ENCODE results near the gene LRRC46. TPM values are rescaled to one million over a fixed set of nuclear protein-coding genes. Genes with fewer than 3 reads are reported as not detected.

The LRRC46 gene
- total and polyA plus RNA-seq, 2 donors from 2014 or later = 0.91 to 1.5 TPM

- no peaks in the 10 kb centered on the region for H3K9me3 ChIP-seq (ENCODE audit: control insufficient read depth in 2 of 3, insufficient read depth in 1 of 3, low read length in 3 of 3)
- intact Hi-C loops (cut with DNase I) = no loop called here
- no peak for FAIRE-seq
- H3K4me1 ChIP-seq (ENCODE audit: control insufficient read depth in 2 of 3, insufficient read depth in 2 of 3, low read depth in 1 of 3, low read length in 3 of 3) = peaks cover 0 to 19% (median 8%) of the 10 kb centered on the region in 3 donors
- H3K27me3 ChIP-seq (ENCODE audit: control insufficient read depth, insufficient read depth, low read length) = no peaks in the 10 kb centered on the region
- H3K9ac ChIP-seq (ENCODE audit: low read length in 3 of 3) = peak overlapping the region in 1 of 3 donors; percentile 82
- no peak for TF ChIP-seq CTCF (IDR thresholded peaks at IDR 0.05; ENCODE audit: borderline replicate concordance, extremely low read depth, insufficient read depth)
- no peak for DNase-seq
- H3K36me3 ChIP-seq (ENCODE audit: control insufficient read depth in 2 of 3, insufficient read depth in 3 of 3, low read length in 3 of 3) = peaks cover 0 to 20% (median 11%) of the 10 kb centered on the region in 3 donors
- H3K27ac ChIP-seq (ENCODE audit: low read depth in 2 of 2, low read length in 2 of 2) = no peak overlapping the region
- peak overlapping the region; percentile 57 to 95 (median 77) for H3K4me3 ChIP-seq (ENCODE audit: low read length in 3 of 3)
Observed at GRCh38 chr17:47831934-47832327, 461 bp downstream of the LRRC46 start.

- FAIRE-seq (no peak), DNase-seq (no peak)
- H3K4me1 ChIP-seq (ENCODE audit: control insufficient read depth in 2 of 3, insufficient read depth in 2 of 3, low read depth in 1 of 3, low read length in 3 of 3) = peaks cover 0 to 34% (median 25%) of the 10 kb centered on the region in 3 donors
- peaks cover 0 to 23% (median 3%) of the 10 kb centered on the region in 3 donors for H3K36me3 ChIP-seq (ENCODE audit: control insufficient read depth in 2 of 3, insufficient read depth in 3 of 3, low read length in 3 of 3)
- intact Hi-C loops (cut with DNase I) = no loop called here
- H3K27ac ChIP-seq (ENCODE audit: low read depth in 2 of 2, low read length in 2 of 2) = peak overlapping the region in 1 of 2 donors; percentile 23
- H3K9me3 ChIP-seq (ENCODE audit: control insufficient read depth in 2 of 3, insufficient read depth in 1 of 3, low read length in 3 of 3) = no peaks in the 10 kb centered on the region
- H3K4me3 ChIP-seq (ENCODE audit: low read length in 3 of 3) = no peak overlapping the region
- no peak overlapping the region for H3K9ac ChIP-seq (ENCODE audit: low read length in 3 of 3)
- TF ChIP-seq CTCF (IDR thresholded peaks at IDR 0.05; ENCODE audit: borderline replicate concordance, extremely low read depth, insufficient read depth) = no peak
- H3K27me3 ChIP-seq (ENCODE audit: control insufficient read depth, insufficient read depth, low read length) = no peaks in the 10 kb centered on the region
Observed at GRCh38 chr17:47834756-47835155, 3.3 kb downstream of the LRRC46 start.

GRCh38 chr17:47836601-47837000 is 5.1 kb downstream of the LRRC46 start:
- intact Hi-C loops (cut with DNase I) = no loop called here
- no peak for FAIRE-seq

More at GRCh38 chr17:47836601-47837000, 5.1 kb downstream of the LRRC46 start:
- no peaks in the 10 kb centered on the region for H3K9me3 ChIP-seq (ENCODE audit: control insufficient read depth in 2 of 3, insufficient read depth in 1 of 3, low read length in 3 of 3)
- DNase-seq = peak in 1 of 5 donors; percentile 47
- no peak overlapping the region for H3K9ac ChIP-seq (ENCODE audit: low read length in 3 of 3)
- H3K4me1 ChIP-seq (ENCODE audit: control insufficient read depth in 2 of 3, insufficient read depth in 2 of 3, low read depth in 1 of 3, low read length in 3 of 3) = peaks cover 0 to 31% (median 31%) of the 10 kb centered on the region in 3 donors
- H3K27me3 ChIP-seq (ENCODE audit: control insufficient read depth, insufficient read depth, low read length) = no peaks in the 10 kb centered on the region
- no peak overlapping the region for H3K4me3 ChIP-seq (ENCODE audit: low read length in 3 of 3)
- peaks cover 0 to 23% (median 3%) of the 10 kb centered on the region in 3 donors for H3K36me3 ChIP-seq (ENCODE audit: control insufficient read depth in 2 of 3, insufficient read depth in 3 of 3, low read length in 3 of 3)
- no peak overlapping the region for H3K27ac ChIP-seq (ENCODE audit: low read depth in 2 of 2, low read length in 2 of 2)
- TF ChIP-seq CTCF (IDR thresholded peaks at IDR 0.05; ENCODE audit: borderline replicate concordance, extremely low read depth, insufficient read depth) = no peak
